Measurements from ENCODE around the gene MBIP.

Gene MBIP

GRCh38 chr14:36264107-36264506, 56.3 kb downstream of the MBIP start:
- DNase-seq (ENCODE audit: low read depth) = no peak

DNA sequence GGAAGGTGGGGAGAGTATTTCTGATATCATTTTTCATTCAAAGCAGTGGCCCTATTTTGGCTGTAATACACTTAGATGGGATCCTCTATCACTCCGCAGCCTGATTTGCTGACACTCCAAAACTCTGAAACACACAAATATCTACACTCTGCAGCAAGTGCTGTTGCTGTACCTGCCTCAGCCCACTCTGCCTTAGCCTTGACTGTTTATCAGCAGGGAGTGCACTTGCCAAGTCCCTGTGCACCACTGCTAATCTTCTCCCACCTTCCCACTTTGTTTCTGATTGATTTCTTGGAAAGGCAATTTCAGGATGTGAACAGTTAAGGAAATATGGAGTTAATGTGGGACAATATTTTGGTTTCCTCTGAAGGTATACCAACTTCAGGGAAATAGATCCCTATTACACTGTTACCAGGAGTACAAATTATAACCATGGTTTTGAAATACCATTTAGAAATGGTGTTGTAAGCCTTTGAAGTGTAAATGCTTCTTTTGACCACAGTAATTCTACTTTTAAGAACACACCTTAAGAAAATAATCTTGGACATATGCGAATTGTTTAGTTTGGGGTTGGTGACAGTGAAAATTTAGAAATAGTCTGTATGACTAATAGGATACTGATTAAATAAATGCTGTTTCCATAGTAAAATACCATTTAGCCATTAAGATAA, 59.3 kb downstream of the MBIP start:
- no peak for DNase-seq (ENCODE audit: low read depth)

DNA sequence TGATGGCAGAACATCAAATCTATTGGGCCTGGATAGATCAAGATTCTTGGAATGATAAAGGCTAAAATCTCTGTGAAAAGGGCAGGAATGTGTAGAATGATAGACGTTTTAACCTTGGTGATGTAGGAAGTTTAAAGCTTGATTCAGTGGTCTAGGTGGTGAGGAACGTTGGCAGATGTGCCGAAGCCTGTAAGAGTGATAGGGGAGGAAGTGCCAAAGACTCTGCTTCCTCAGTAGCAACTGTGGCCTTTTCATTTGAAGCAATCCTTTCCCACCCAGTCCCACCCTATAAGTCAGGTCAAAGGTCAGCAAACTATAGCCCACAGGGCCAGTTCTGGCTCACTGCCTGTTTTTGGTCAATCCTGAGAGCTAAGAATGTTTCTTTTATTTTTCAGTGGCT, 62.2 kb downstream of the MBIP start:
- no peak for DNase-seq (ENCODE audit: low read depth)

GRCh38 chr14:36256126-36256801, 64.2 kb downstream of the MBIP start:
- no peak for DNase-seq (ENCODE audit: low read depth)

GRCh38 chr14:36254020-36254624, 66.3 kb downstream of the MBIP start:
- no peak for DNase-seq (ENCODE audit: low read depth)

All from stimulated activated CD8-positive, alpha-beta memory T cell treated with anti-CD3 and anti-CD28 coated beads, Interleukin-12 subunit alpha, Interleukin-12 subunit beta, amount 100 ng/mL, for 1 hour (primary cell).